Hepatocyte (in vitro differentiated cells): ENCODE data around the gene ATP6V0A1. TPM values are rescaled to one million over a fixed set of nuclear protein-coding genes. Genes with fewer than 3 reads are reported as not detected.

ENCODE experiments used
- DNase-seq: peaks from one replicate; pipeline ENCODE4 v3.0.0-alpha.2; 2016; ENCODE audit warnings: low spot score
- H2AFZ ChIP-seq: fragments of 200-600 bp; sonication (generic); 2 replicates; pipeline ENCODE4 v1.6.0; 2016; ENCODE audit warnings: antibody characterized with exemption, mild to moderate bottlenecking
- H3K27ac ChIP-seq: fragments of 200-600 bp; sonication (generic); 2 replicates; pipeline ENCODE4 v1.5.1; 2016; ENCODE audit warnings: mild to moderate bottlenecking
- H3K27me3 ChIP-seq: fragments of 200-600 bp; sonication (generic); 2 replicates; pipeline ENCODE4 v1.6.1; 2016
- H3K36me3 ChIP-seq: fragments of 200-600 bp; sonication (generic); replicated peaks from 2 replicates; pipeline ENCODE4 v1.5.1; 2016; ENCODE audit warnings: low read depth; ENCODE audit not compliant: insufficient read depth
- H3K4me1 ChIP-seq: fragments of 200-600 bp; sonication (generic); 2 replicates; pipeline ENCODE4 v1.5.1; 2016; ENCODE audit warnings: mild to moderate bottlenecking, moderate library complexity; ENCODE audit not compliant: insufficient read depth
- H3K4me2 ChIP-seq: fragments of 200-600 bp; sonication (generic); 2 replicates; pipeline ENCODE4 v1.6.0; 2016
- H3K4me3 ChIP-seq: fragments of 200-600 bp; sonication (generic); 2 replicates; pipeline ENCODE4 v1.5.1; 2016; ENCODE audit warnings: mild to moderate bottlenecking
- H3K79me2 ChIP-seq: fragments of 200-600 bp; sonication (generic); 2 replicates; pipeline ENCODE4 v1.6.0; 2017; ENCODE audit warnings: mild to moderate bottlenecking
- H3K9me2 ChIP-seq: fragments of 200-600 bp; sonication (generic); replicated peaks from 2 replicates; pipeline ENCODE4 v1.6.0; 2017; ENCODE audit warnings: mild to moderate bottlenecking; ENCODE audit not compliant: insufficient read depth
- H3K9me3 ChIP-seq: fragments of 200-600 bp; sonication (generic); 2 replicates; pipeline ENCODE4 v1.5.1; 2016; ENCODE audit warnings: low read depth, mild to moderate bottlenecking
- H4K20me1 ChIP-seq: fragments of 200-600 bp; sonication (generic); 2 replicates; pipeline ENCODE4 v1.6.0; 2016; ENCODE audit warnings: mild to moderate bottlenecking; ENCODE audit not compliant: insufficient read depth, poor library complexity, severe bottlenecking
- EZH2 ChIP-seq: fragments of 200-600 bp; sonication (generic); IDR thresholded peaks from 2 replicates; pipeline ENCODE4 v1.6.1; 2016; ENCODE audit warnings: antibody characterized with exemption, mild to moderate bottlenecking, borderline replicate concordance
- EZH2phosphoT487 ChIP-seq: fragments of 200-600 bp; sonication (generic); IDR thresholded peaks from one replicate; pipeline ENCODE4 v1.6.1; 2018; ENCODE audit warnings: antibody characterized with exemption, mild to moderate bottlenecking, low read depth, moderate library complexity; ENCODE audit not compliant: unreplicated experiment, severe bottlenecking
- WGBS: methylation state at CpG from one replicate; pipeline ENCODE4 v1.1.6; 2016; ENCODE audit warnings: low lambda C conversion rate; ENCODE audit errors: missing lambda C conversion rate; 5-methylcytosine and 5-hydroxymethylcytosine counted together
- polyA plus RNA-seq: library from polyadenylated mRNA; unstranded; fragments of >200 nt; fragmentation: Nextera tagmentation; extraction: Ambion mirVana; gene quantifications from 2 replicates; pipeline ENCODE4 v1.2.1, GENCODE V29; 2016
- total RNA-seq: library from RNA; depleted of rRNA; stranded (reverse); fragments of >200 nt; gene quantifications from 2 replicates; pipeline ENCODE4 v1.2.3, GENCODE V29; 2014
- TF ChIP-seq, protein P1 (sequence below): fragments of 200-600 bp; sonication (generic); IDR thresholded peaks from 2 replicates; pipeline ENCODE4 v1.5.1; 2016; ENCODE audit warnings: antibody characterized with exemption, mild to moderate bottlenecking; ENCODE audit not compliant: poor library complexity

The ATP6V0A1 gene
- total and polyA plus RNA-seq, 2 experiments from 2014 or later: 63.4 to 71.4 TPM

DNA sequence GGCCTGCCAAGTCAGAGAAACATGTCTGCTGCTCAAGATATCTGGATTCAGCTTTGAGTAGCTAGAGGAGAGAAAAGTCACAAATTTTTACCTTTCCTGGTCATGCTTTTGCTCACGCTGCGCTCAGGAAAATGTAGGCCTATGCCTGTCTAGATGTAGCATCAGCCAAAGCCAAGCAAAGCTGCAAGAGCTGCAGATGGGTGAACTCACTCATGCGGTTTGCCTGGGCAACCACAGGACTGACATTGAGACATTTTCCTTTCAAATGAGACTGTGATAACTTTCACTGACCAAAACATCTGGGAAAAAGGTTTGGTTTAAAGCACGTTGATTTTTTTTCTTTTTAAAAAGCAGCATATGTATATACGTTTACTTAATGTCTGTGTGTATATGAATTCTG, 43.4 kb downstream of the ATP6V0A1 start:
- Histone ChIP-seq H4K20me1 (no peaks in the 10 kb centered on the region), H3K9me3 (no peaks in the 10 kb centered on the region), H2AFZ (no peak overlapping the region), H3K36me3 (no peaks in the 10 kb centered on the region), H3K27ac (no peak overlapping the region), H3K4me3 (no peak overlapping the region), H3K79me2 (no peaks in the 10 kb centered on the region), H3K4me2 (no peak overlapping the region), H3K27me3 (no peaks in the 10 kb centered on the region), H3K9me2 (no peaks in the 10 kb centered on the region), H3K4me1 (no peaks in the 10 kb centered on the region)
- 93% methylated on average over 5 of the region's 5 CpGs for WGBS
- no peak for DNase-seq
- TF ChIP-seq, protein P1, sequence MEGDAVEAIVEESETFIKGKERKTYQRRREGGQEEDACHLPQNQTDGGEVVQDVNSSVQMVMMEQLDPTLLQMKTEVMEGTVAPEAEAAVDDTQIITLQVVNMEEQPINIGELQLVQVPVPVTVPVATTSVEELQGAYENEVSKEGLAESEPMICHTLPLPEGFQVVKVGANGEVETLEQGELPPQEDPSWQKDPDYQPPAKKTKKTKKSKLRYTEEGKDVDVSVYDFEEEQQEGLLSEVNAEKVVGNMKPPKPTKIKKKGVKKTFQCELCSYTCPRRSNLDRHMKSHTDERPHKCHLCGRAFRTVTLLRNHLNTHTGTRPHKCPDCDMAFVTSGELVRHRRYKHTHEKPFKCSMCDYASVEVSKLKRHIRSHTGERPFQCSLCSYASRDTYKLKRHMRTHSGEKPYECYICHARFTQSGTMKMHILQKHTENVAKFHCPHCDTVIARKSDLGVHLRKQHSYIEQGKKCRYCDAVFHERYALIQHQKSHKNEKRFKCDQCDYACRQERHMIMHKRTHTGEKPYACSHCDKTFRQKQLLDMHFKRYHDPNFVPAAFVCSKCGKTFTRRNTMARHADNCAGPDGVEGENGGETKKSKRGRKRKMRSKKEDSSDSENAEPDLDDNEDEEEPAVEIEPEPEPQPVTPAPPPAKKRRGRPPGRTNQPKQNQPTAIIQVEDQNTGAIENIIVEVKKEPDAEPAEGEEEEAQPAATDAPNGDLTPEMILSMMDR: no peak
- TF ChIP-seq EZH2phosphoT487 (no peak), EZH2 (no peak)

DNA sequence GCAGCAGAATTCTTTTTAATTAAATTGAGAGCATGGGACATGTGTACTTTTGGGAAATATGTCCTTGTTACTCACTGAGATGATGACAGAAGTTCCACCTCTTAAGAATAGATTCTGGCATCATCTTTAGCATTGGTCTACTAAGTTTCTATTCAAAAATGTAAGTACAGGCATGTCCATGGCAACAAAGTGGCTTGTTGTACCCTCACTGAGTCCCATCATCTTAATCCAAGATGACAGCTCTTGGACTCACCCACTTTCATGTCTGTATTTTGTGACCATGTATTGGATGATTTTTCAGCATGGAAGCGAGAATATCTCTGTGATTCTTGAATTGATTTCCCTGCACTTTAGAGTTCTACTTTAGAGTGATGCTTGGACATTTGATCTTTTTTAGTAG, 44.2 kb downstream of the ATP6V0A1 start:
- H3K27ac ChIP-seq: no peak overlapping the region
- TF ChIP-seq EZH2phosphoT487: no peak
- no peak for TF ChIP-seq EZH2
- TF ChIP-seq, protein P1: no peak
- no peaks in the 10 kb centered on the region for H3K27me3 ChIP-seq
- H3K4me3 ChIP-seq: no peak overlapping the region
- WGBS: 100% methylated on average over 1 of the region's 1 CpG
- H2AFZ ChIP-seq: no peak overlapping the region
- H3K79me2 ChIP-seq: no peaks in the 10 kb centered on the region
- H4K20me1 ChIP-seq: no peaks in the 10 kb centered on the region
- H3K9me2 ChIP-seq: no peaks in the 10 kb centered on the region
- H3K4me2 ChIP-seq: no peak overlapping the region
- no peaks in the 10 kb centered on the region for H3K36me3 ChIP-seq
- no peak for DNase-seq
- H3K9me3 ChIP-seq: no peaks in the 10 kb centered on the region
- no peaks in the 10 kb centered on the region for H3K4me1 ChIP-seq

DNA sequence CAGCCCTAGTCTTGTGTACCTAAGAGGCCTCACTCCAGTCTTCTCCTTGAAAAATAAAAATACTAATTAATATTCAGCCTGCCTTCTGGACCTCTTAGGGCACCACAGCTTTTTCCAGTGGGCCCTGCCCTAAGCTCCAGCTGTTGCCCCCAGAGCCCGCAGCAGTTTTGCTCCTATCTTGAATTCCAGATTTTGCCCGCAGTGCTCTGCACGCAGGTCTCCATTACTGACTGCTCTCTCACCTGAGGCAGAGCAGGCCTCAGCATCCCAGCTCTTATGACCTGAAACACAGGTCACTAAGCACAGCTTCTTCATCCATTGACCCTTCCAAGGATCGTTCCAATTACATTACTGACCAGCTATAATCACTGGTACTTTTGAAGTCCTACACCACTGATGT, 49.0 kb downstream of the ATP6V0A1 start:
- WGBS: 96% methylated on average over 4 of the region's 4 CpGs
- Histone ChIP-seq H3K9me2 (no peaks in the 10 kb centered on the region), H3K36me3 (no peaks in the 10 kb centered on the region)

More for the DNA sequence above, 49.0 kb downstream of the ATP6V0A1 start:
- Histone ChIP-seq H3K4me3 (no peak overlapping the region), H2AFZ (no peak overlapping the region), H3K79me2 (no peaks in the 10 kb centered on the region), H3K4me1 (peaks cover 5% of the 10 kb centered on the region), H4K20me1 (no peaks in the 10 kb centered on the region), H3K4me2 (no peak overlapping the region), H3K27ac (no peak overlapping the region), H3K27me3 (no peaks in the 10 kb centered on the region), H3K9me3 (no peaks in the 10 kb centered on the region)
- DNase-seq: no peak
- TF ChIP-seq, protein P1: no peak
- TF ChIP-seq EZH2phosphoT487 (no peak), EZH2 (no peak)
